Measurements from ENCODE around the gene IZUMO4. TPM values are rescaled to one million over a fixed set of nuclear protein-coding genes. Genes with fewer than 3 reads are reported as not detected.

IZUMO4 gene
- total RNA-seq, 3 donors from 2014 or later, result 3.6 to 12.8 (median 3.7) TPM

GRCh38 chr19:2057484-2058469, 38.9 kb upstream of the IZUMO4 start:
- no peak for TF ChIP-seq CTCF (IDR thresholded peaks at IDR 0.05)
- TF ChIP-seq POLR2AphosphoS5 (IDR thresholded peaks at IDR 0.05), result no peak
- no peak for TF ChIP-seq POLR2A (IDR thresholded peaks at IDR 0.05)
- peaks cover 23 to 34% of the 10 kb centered on the region in 2 donors for H3K4me1 ChIP-seq

GRCh38 chr19:2058570-2059421, 37.9 kb upstream of the IZUMO4 start:
- H3K36me3 ChIP-seq, result no peaks in the 10 kb centered on the region
- intact Hi-C loops (cut with DNase I; ENCODE audit: low total_unique reads), result no loop called here
- no peaks in the 10 kb centered on the region for H3K9me3 ChIP-seq
- TF ChIP-seq CTCF (IDR thresholded peaks at IDR 0.05) (no peak), POLR2A (IDR thresholded peaks at IDR 0.05) (no peak), POLR2AphosphoS5 (IDR thresholded peaks at IDR 0.05) (no peak)
- peak overlapping the region; percentile 99 to 100 for H3K27ac ChIP-seq
- no peaks in the 10 kb centered on the region for H3K27me3 ChIP-seq
- no peak overlapping the region for H3K4me3 ChIP-seq
- no peak for DNase-seq (ENCODE audit: low spot score in 2 of 2)
- H3K4me1 ChIP-seq, result peaks cover 23 to 34% of the 10 kb centered on the region in 2 donors

More at GRCh38 chr19:2057484-2058469, 38.9 kb upstream of the IZUMO4 start:
- DNase-seq (ENCODE audit: low spot score in 2 of 2), result no peak
- intact Hi-C loops (cut with DNase I; ENCODE audit: low total_unique reads), result no loop called here
- Histone ChIP-seq H3K9me3 (no peaks in the 10 kb centered on the region), H3K4me3 (no peak overlapping the region), H3K27me3 (no peaks in the 10 kb centered on the region), H3K27ac (peak overlapping the region; percentile 99 to 100), H3K36me3 (no peaks in the 10 kb centered on the region)

GRCh38 chr19:2059422-2060201, 37.1 kb upstream of the IZUMO4 start:
- TF ChIP-seq POLR2AphosphoS5 (IDR thresholded peaks at IDR 0.05), result peak; percentile 6 to 64 (median 64)
- TF ChIP-seq CTCF (IDR thresholded peaks at IDR 0.05), result no peak
- Histone ChIP-seq H3K9me3 (no peaks in the 10 kb centered on the region), H3K27me3 (no peaks in the 10 kb centered on the region), H3K27ac (peak overlapping the region; percentile 99 to 100), H3K4me3 (peak overlapping the region in 2 of 3 donors; percentile 20 to 89), H3K4me1 (peaks cover 27 to 41% of the 10 kb centered on the region in 2 donors), H3K36me3 (no peaks in the 10 kb centered on the region)
- peak; percentile 66 to 79 for DNase-seq (ENCODE audit: low spot score in 2 of 2)
- intact Hi-C loops (cut with DNase I; ENCODE audit: low total_unique reads), result loop anchor here (10.0 kb wide), 1 partner anchor 125 kb away; no protein-coding TSS in a partner anchor

- DNase-seq (ENCODE audit: low spot score in 2 of 2), result no peak
- TF ChIP-seq POLR2A (IDR thresholded peaks at IDR 0.05) (peak; percentile 69), POLR2AphosphoS5 (IDR thresholded peaks at IDR 0.05) (peak; percentile 68 to 89 (median 78)), CTCF (IDR thresholded peaks at IDR 0.05) (no peak)
- peaks cover 25 to 38% of the 10 kb centered on the region in 2 donors for H3K4me1 ChIP-seq
- intact Hi-C loops (cut with DNase I; ENCODE audit: low total_unique reads), result loop anchor here (10.0 kb wide), 1 partner anchor 126 kb away; no protein-coding TSS in a partner anchor
- peak overlapping the region; percentile 99 to 100 for H3K27ac ChIP-seq
- H3K27me3 ChIP-seq, result no peaks in the 10 kb centered on the region
- H3K9me3 ChIP-seq, result no peaks in the 10 kb centered on the region
- peak overlapping the region; percentile 61 to 89 (median 75) for H3K4me3 ChIP-seq
- no peaks in the 10 kb centered on the region for H3K36me3 ChIP-seq
Measured at GRCh38 chr19:2060884-2061494, 35.7 kb upstream of the IZUMO4 start.
